Measurements from ENCODE around the gene CERCAM. TPM values are rescaled to one million over a fixed set of nuclear protein-coding genes. Genes with fewer than 3 reads are reported as not detected.

The CERCAM gene
- total RNA-seq, 1 experiment from 2014 or later = 11.3 TPM

DNA sequence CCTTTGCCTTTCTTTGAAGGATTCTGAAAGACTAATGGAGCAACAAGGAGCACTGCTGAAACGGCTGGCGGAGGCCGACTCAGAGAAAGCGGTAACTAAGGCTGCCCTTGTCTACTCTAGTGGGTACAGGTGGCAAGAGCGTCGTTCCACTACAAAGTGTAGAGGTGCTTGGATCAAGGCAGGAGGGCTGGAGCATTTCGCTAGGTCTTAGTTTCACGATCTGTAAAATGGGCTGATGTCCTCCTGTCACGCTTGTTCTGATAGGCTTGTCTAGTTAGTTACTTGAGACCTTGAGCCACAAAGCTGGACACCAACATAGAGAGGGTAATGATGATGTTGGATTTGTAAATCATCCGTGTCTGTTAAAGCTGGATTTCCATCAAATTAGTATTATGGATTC is 60.9 kb downstream of the CERCAM start:
- POLR2A ChIA-PET = no interaction called here
- peaks cover 8% of the 10 kb centered on the region for H3K36me3 ChIP-seq (ENCODE audit: control insufficient read depth, insufficient read depth, low read length)
- no peaks in the 10 kb centered on the region for H3K27me3 ChIP-seq (ENCODE audit: control insufficient read depth, insufficient read depth, low read length)
- CTCF ChIA-PET = no interaction called here
- no peaks in the 10 kb centered on the region for H3K9me3 ChIP-seq (ENCODE audit: control insufficient read depth, insufficient read depth, low read depth, low read length)
- BruUV-seq (replicated peaks) = no TSS peak
- ATAC-seq = no peak
- H3K4me1 ChIP-seq (ENCODE audit: control insufficient read depth, insufficient read depth, low read length) = no peaks in the 10 kb centered on the region
- DNase-seq (ENCODE audit: low read depth, low spot score) = no peak
- no peak overlapping the region for H3K4me3 ChIP-seq (ENCODE audit: low read depth in 2 of 2, low read length in 2 of 2)
- H3K27ac ChIP-seq (ENCODE audit: low read length) = no peak overlapping the region
- no peak for TF ChIP-seq POLR2AphosphoS5 (IDR thresholded peaks at IDR 0.05; ENCODE audit: low read depth, low read length)
- TF ChIP-seq, protein P1, sequence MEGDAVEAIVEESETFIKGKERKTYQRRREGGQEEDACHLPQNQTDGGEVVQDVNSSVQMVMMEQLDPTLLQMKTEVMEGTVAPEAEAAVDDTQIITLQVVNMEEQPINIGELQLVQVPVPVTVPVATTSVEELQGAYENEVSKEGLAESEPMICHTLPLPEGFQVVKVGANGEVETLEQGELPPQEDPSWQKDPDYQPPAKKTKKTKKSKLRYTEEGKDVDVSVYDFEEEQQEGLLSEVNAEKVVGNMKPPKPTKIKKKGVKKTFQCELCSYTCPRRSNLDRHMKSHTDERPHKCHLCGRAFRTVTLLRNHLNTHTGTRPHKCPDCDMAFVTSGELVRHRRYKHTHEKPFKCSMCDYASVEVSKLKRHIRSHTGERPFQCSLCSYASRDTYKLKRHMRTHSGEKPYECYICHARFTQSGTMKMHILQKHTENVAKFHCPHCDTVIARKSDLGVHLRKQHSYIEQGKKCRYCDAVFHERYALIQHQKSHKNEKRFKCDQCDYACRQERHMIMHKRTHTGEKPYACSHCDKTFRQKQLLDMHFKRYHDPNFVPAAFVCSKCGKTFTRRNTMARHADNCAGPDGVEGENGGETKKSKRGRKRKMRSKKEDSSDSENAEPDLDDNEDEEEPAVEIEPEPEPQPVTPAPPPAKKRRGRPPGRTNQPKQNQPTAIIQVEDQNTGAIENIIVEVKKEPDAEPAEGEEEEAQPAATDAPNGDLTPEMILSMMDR (IDR thresholded peaks at IDR 0.05) = no peak
- TF ChIP-seq REST (IDR thresholded peaks at IDR 0.05; ENCODE audit: insufficient read depth in 1 of 2, low read depth in 2 of 2, low read length in 1 of 2) = no peak
- no peak for TF ChIP-seq TCF7L2 (IDR thresholded peaks at IDR 0.05; ENCODE audit: low read depth, low read length)
- no peak for TF ChIP-seq SIN3A (IDR thresholded peaks at IDR 0.05; ENCODE audit: borderline replicate concordance, insufficient read depth, low read depth, low read length)
- intact Hi-C loops (cut with micrococcal nuclease; ENCODE audit: unreplicated experiment) (no loop called here), in situ Hi-C loops (cut with HindIII; ENCODE audit: low pct_unique_long_range_greater_than_20kb, low sequenced_read_pairs) (no loop called here)

DNA sequence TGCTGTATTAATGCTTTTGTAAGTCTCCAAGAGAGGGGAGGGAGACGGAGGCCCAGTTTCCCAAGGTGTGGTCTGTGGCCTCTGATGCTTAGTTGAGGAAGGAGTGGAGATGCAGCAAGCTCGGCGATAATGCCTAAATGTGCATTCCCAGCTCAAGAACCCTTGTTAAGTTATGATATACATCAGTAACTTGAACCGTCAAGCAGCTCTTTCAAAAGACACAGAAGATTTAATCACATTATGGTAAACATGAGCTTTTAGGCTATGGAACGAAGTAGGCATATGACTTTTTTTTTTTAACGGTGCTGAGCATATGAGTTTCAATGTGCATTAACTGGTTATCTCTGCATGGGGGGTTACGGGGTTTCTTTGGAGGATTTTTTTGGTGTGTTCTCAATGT is 61.5 kb downstream of the CERCAM start:
- intact Hi-C loops (cut with micrococcal nuclease; ENCODE audit: unreplicated experiment) (no loop called here), in situ Hi-C loops (cut with HindIII; ENCODE audit: low pct_unique_long_range_greater_than_20kb, low sequenced_read_pairs) (no loop called here)
- H3K4me3 ChIP-seq (ENCODE audit: low read depth in 2 of 2, low read length in 2 of 2) = no peak overlapping the region
- ChIA-PET POLR2A (no interaction called here), CTCF (no interaction called here)
- no peaks in the 10 kb centered on the region for H3K4me1 ChIP-seq (ENCODE audit: control insufficient read depth, insufficient read depth, low read length)
- DNase-seq (ENCODE audit: low read depth, low spot score) (no peak), ATAC-seq (no peak)
- peaks cover 8% of the 10 kb centered on the region for H3K36me3 ChIP-seq (ENCODE audit: control insufficient read depth, insufficient read depth, low read length)
- TF ChIP-seq, protein P1 (IDR thresholded peaks at IDR 0.05) = no peak
- no peak for TF ChIP-seq TCF7L2 (IDR thresholded peaks at IDR 0.05; ENCODE audit: low read depth, low read length)
- no peaks in the 10 kb centered on the region for H3K9me3 ChIP-seq (ENCODE audit: control insufficient read depth, insufficient read depth, low read depth, low read length)
- no peak overlapping the region for H3K27ac ChIP-seq (ENCODE audit: low read length)
- BruUV-seq (replicated peaks) = no TSS peak
- no peaks in the 10 kb centered on the region for H3K27me3 ChIP-seq (ENCODE audit: control insufficient read depth, insufficient read depth, low read length)
